H1 (cell line): Measurements from ENCODE around the gene SGK1. TPM values are rescaled to one million over a fixed set of nuclear protein-coding genes. Genes with fewer than 3 reads are reported as not detected.

ENCODE experiments used
- CTCF ChIA-PET: fragments of 300-600 bp; sonication (Branson Sonifier 250); formaldehyde crosslinking; loops from one replicate; lab custom pipeline; 2021; ENCODE audit not compliant: partially characterized antibody; lab: Charles Lee
- POLR2A ChIA-PET: fragments of 300-600 bp; sonication (Branson Sonifier 250); formaldehyde crosslinking; loops from one replicate; lab custom pipeline; 2021; ENCODE audit warnings: inconsistent platforms; ENCODE audit not compliant: partially characterized antibody; lab: Charles Lee
- DNase-seq, 2 experiments: peaks; one replicate each; pipeline versions ENCODE4 v3.0.0 to v3.0.0-alpha.2; 2010 to 2022; ENCODE audit warnings: low spot score in 2 of 2, low read depth in 1 of 2, mixed read lengths in 1 of 2
- FAIRE-seq: peaks from 2 replicates; lab custom pipeline; 2011; peaks lifted over from hg19 to GRCh38; lab: Jason Lieb, UNC
- H2AFZ ChIP-seq: 2 replicates; pipeline ENCODE4 v1.8.1; 2012; ENCODE audit warnings: low read length, inconsistent platforms
- H2AK5ac ChIP-seq: 2 replicates; pipeline ENCODE4 v1.6.1; 2013; ENCODE audit warnings: low read depth, low read length
- H2BK120ac ChIP-seq: replicated peaks from 2 replicates; pipeline ENCODE3; 2013; ENCODE audit warnings: low read depth, low read length, inconsistent platforms
- H2BK12ac ChIP-seq: 2 replicates; pipeline ENCODE4 v1.6.1; 2013; ENCODE audit warnings: low read depth, low read length
- H2BK15ac ChIP-seq: 2 replicates; pipeline ENCODE4 v1.6.1; 2013; ENCODE audit warnings: low read length
- H2BK20ac ChIP-seq: 2 replicates; pipeline ENCODE4 v1.6.1; 2013; ENCODE audit warnings: low read length
- H2BK5ac ChIP-seq: 2 replicates; pipeline ENCODE4 v1.6.1; 2013; ENCODE audit warnings: low read depth, low read length
- H3K14ac ChIP-seq: 2 replicates; pipeline ENCODE4 v1.6.1; 2013; ENCODE audit warnings: inconsistent platforms; ENCODE audit not compliant: insufficient read length
- H3K18ac ChIP-seq: 2 replicates; pipeline ENCODE4 v1.6.1; 2013; ENCODE audit warnings: low read length; ENCODE audit errors: extremely low read depth
- H3K23ac ChIP-seq: 2 replicates; pipeline ENCODE4 v1.6.1; 2013; ENCODE audit warnings: inconsistent platforms; ENCODE audit not compliant: insufficient read length
- H3K23me2 ChIP-seq: 2 replicates; pipeline ENCODE4 v1.6.1; 2013; ENCODE audit warnings: low read depth, low read length
- H3K27ac ChIP-seq: 2 replicates; pipeline ENCODE4 v1.6.1; 2011; ENCODE audit warnings: low read depth, low read length, inconsistent platforms
- H3K27me3 ChIP-seq, 4 experiments: replicated peaks in 1 of 4; 1 replicate in 1 of 4; 2 replicates in 3 of 4; pipeline versions ENCODE4 v1.6.1 to v1.8.1; 2011 to 2013; ENCODE audit warnings: low read length in 3 of 4, mild to moderate bottlenecking in 3 of 4, inconsistent platforms in 2 of 4, mixed read lengths in 2 of 4, moderate library complexity in 1 of 4; ENCODE audit not compliant: control insufficient read depth in 3 of 4, insufficient read depth in 3 of 4; ENCODE audit errors: extremely low read depth in 1 of 4
- H3K36me3 ChIP-seq, 4 experiments: 2 replicates each; pipeline versions ENCODE4 v1.6.1 to v1.8.1; 2011 to 2013; ENCODE audit warnings: mild to moderate bottlenecking in 4 of 4, low read length in 3 of 4, moderate library complexity in 2 of 4, control low read depth in 1 of 4, inconsistent platforms in 1 of 4; ENCODE audit not compliant: insufficient read depth in 4 of 4, control insufficient read depth in 2 of 4
- H3K4ac ChIP-seq: replicated peaks from 2 replicates; pipeline ENCODE3; 2013; ENCODE audit warnings: low read length, low read depth, mixed read lengths, inconsistent platforms; ENCODE audit not compliant: insufficient read length
- H3K4me1 ChIP-seq, 4 experiments: replicated peaks in 1 of 4; 1 replicate in 1 of 4; 2 replicates in 3 of 4; pipeline versions ENCODE4 v1.6.1 to v1.8.1; 2011 to 2013; ENCODE audit warnings: low read length in 3 of 4, inconsistent platforms in 2 of 4, mixed read lengths in 1 of 4; ENCODE audit not compliant: insufficient read depth in 4 of 4, control insufficient read depth in 3 of 4
- H3K4me2 ChIP-seq, 2 experiments: 2 replicates each; pipeline versions ENCODE4 v1.6.1 to v1.8.1; 2011 to 2013; ENCODE audit warnings: low read depth in 2 of 2, low read length in 2 of 2, control low read depth in 1 of 2, inconsistent platforms in 1 of 2, mild to moderate bottlenecking in 1 of 2; ENCODE audit not compliant: insufficient read depth in 1 of 2
- H3K4me3 ChIP-seq, 4 experiments: fragments of 200-600, 300-600 bp in 1 of 4; sonication (generic), shearing (Covaris generic), sonication (Bioruptor Twin) in 1 of 4; 2 replicates each; pipeline versions ENCODE4 v1.5.1 to v1.8.1; 2011 to 2016; ENCODE audit warnings: low read length in 4 of 4, low read depth in 3 of 4, control low read depth in 2 of 4, inconsistent platforms in 2 of 4, mild to moderate bottlenecking in 2 of 4, mixed read lengths in 1 of 4, moderate library complexity in 1 of 4; ENCODE audit not compliant: insufficient read depth in 2 of 4; ENCODE audit errors: extremely low read depth in 1 of 4
- H3K56ac ChIP-seq: replicated peaks from 2 replicates; pipeline ENCODE3; 2013; ENCODE audit warnings: low read depth, mild to moderate bottlenecking, mixed read lengths, low read length, inconsistent platforms; ENCODE audit not compliant: insufficient read length
- H3K79me1 ChIP-seq: 2 replicates; pipeline ENCODE4 v1.6.1; 2013; ENCODE audit warnings: low read depth, low read length, control low read depth
- H3K79me2 ChIP-seq, 2 experiments: 2 replicates each; pipeline versions ENCODE4 v1.6.1 to v1.8.1; 2012 to 2013; ENCODE audit warnings: low read length in 2 of 2, mild to moderate bottlenecking in 2 of 2, inconsistent platforms in 1 of 2; ENCODE audit not compliant: insufficient read depth in 2 of 2, control insufficient read depth in 1 of 2
- H3K9ac ChIP-seq, 4 experiments: replicated peaks in 1 of 4; 1 replicate in 1 of 4; 2 replicates in 3 of 4; pipeline versions ENCODE4 v1.6.1 to v1.8.1; 2011 to 2013; ENCODE audit warnings: low read depth in 3 of 4, low read length in 3 of 4, control low read depth in 2 of 4, mild to moderate bottlenecking in 2 of 4, moderate library complexity in 2 of 4, inconsistent platforms in 1 of 4; ENCODE audit errors: extremely low read depth in 1 of 4
- H3K9me3 ChIP-seq, 2 experiments: 2 replicates each; pipeline versions ENCODE4 v1.6.1 to v1.8.1; 2012 to 2013; ENCODE audit warnings: mild to moderate bottlenecking in 2 of 2, moderate library complexity in 2 of 2, control low read depth in 1 of 2, inconsistent platforms in 1 of 2, low read depth in 1 of 2, low read length in 1 of 2, mixed read lengths in 1 of 2; ENCODE audit not compliant: insufficient read depth in 2 of 2
- H4K20me1 ChIP-seq, 2 experiments: replicated peaks in 1 of 2; 2 replicates each; pipeline versions ENCODE3 to v1.8.1; 2011 to 2013; ENCODE audit warnings: inconsistent platforms in 2 of 2, low read length in 2 of 2, mild to moderate bottlenecking in 1 of 2; ENCODE audit not compliant: insufficient read depth in 2 of 2, control insufficient read depth in 1 of 2
- H4K5ac ChIP-seq: 2 replicates; pipeline ENCODE4 v1.6.1; 2013; ENCODE audit warnings: low read length, low read depth, mixed read lengths, inconsistent platforms; ENCODE audit not compliant: insufficient read length
- H4K8ac ChIP-seq: 2 replicates; pipeline ENCODE4 v1.8.0; 2013; ENCODE audit warnings: mild to moderate bottlenecking, moderate library complexity, low read length, inconsistent platforms; ENCODE audit not compliant: insufficient read depth; ENCODE audit errors: extremely low read depth
- H4K91ac ChIP-seq: replicated peaks from 2 replicates; pipeline ENCODE3; 2013; ENCODE audit warnings: low read length, mixed read lengths, inconsistent platforms; ENCODE audit not compliant: insufficient read length
- CREB1 ChIP-seq: IDR thresholded peaks from 2 replicates; pipeline ENCODE4 v1.6.1; 2012; ENCODE audit warnings: inconsistent platforms
- HDAC6 ChIP-seq: IDR thresholded peaks from one replicate; pipeline ENCODE4 v1.7.1; 2012; ENCODE audit warnings: low read depth, mild to moderate bottlenecking, inconsistent platforms, low read length, moderate library complexity
- KDM4A ChIP-seq: IDR thresholded peaks from one replicate; pipeline ENCODE4 v1.7.1; 2012; ENCODE audit warnings: low read depth, mild to moderate bottlenecking, moderate library complexity, low read length, inconsistent platforms; ENCODE audit not compliant: severe bottlenecking
- SIRT6 ChIP-seq: IDR thresholded peaks from one replicate; pipeline ENCODE4 v1.7.1; 2012; ENCODE audit warnings: low read length, inconsistent platforms
- WGBS, 2 experiments: shearing (Covaris generic) in 1 of 2; methylation state at CpG; one replicate each; pipeline versions ENCODE4 v1.1.6 to v1.1.7; 2013 to 2015; ENCODE audit warnings: low lambda C conversion rate in 2 of 2, mixed read lengths in 2 of 2, inconsistent platforms in 1 of 2, low coverage in 1 of 2, missing lambda C conversion rate in 1 of 2; ENCODE audit not compliant: insufficient replicate concordance in 2 of 2, insufficient coverage in 1 of 2, insufficient read length in 1 of 2; ENCODE audit errors: extremely low coverage in 1 of 2, missing lambda C conversion rate in 1 of 2; 5-methylcytosine and 5-hydroxymethylcytosine counted together
- polyA plus RNA-seq, 7 experiments: library from polyadenylated mRNA; depleted of rRNA in 3 of 7; stranded (reverse) in 5 of 7; unstranded in 2 of 7; fragments of >200 nt in 5 of 7; fragments of 200-250 nt in 2 of 7; gene quantifications; 1 replicate in 5 of 7; 2 replicates in 1 of 7; 4 replicates in 1 of 7; pipeline versions ENCODE4 v1.2.1 to v1.2.3, GENCODE V29; 2011 to 2013; ENCODE audit warnings: missing spikeins in 2 of 7, mixed read lengths in 2 of 7
- total RNA-seq: library from RNA; stranded (reverse); fragmentation: NEBNext Ultra II Directional; extraction: Animal tissue kit (Norgen Biotek cat#: 25700); gene quantifications from 2 replicates; pipeline ENCODE4 v1.2.1, GENCODE V29; 2021

SGK1 gene
- total and polyA plus RNA-seq, 2 of the 8 experiments (the other 6 are each of a cell fraction or from before 2014, with no cell fraction given), result 14.5 to 18.4 TPM

- no peak overlapping the region; the same call in 1 of the 2 replicates for H2AK5ac ChIP-seq
- no peak overlapping the region for H3K23ac ChIP-seq
- H3K18ac ChIP-seq, result no peak overlapping the region
- no peaks in the 10 kb centered on the region for H3K79me2 ChIP-seq
- peaks cover 0 to 3% (median 1%) of the 10 kb centered on the region in 4 experiments; a peak in 2 of 7 replicates for H3K4me1 ChIP-seq
- H4K8ac ChIP-seq, result no peak overlapping the region
- no peak overlapping the region for H3K27ac ChIP-seq
- 89% methylated on average over 22 of the region's 22 CpGs; no CpG with 5 or more reads in 1 of the 2 experiments for WGBS, 2 experiments
- H3K4me2 ChIP-seq, result no peak overlapping the region
- H3K27me3 ChIP-seq, result no peaks in the 10 kb centered on the region
- ChIA-PET CTCF (interaction anchor here (0.7 to 2.0 kb wide), 5 partner anchors 13 to 174 kb away, joined by 3 to 5 read pairs (median 3); no protein-coding TSS in a partner anchor), POLR2A (interaction anchor here (0.8 kb wide), 1 partner anchor 174 kb away, joined by 3 read pairs; no protein-coding TSS in a partner anchor)
- no peak overlapping the region for H3K4ac ChIP-seq
- no peak for FAIRE-seq
- no peaks in the 10 kb centered on the region for H3K23me2 ChIP-seq
- no peak overlapping the region for H4K91ac ChIP-seq
- no peak overlapping the region for H3K9ac ChIP-seq
- H3K56ac ChIP-seq, result no peak overlapping the region
- H2AFZ ChIP-seq, result no peak overlapping the region
- H2BK5ac ChIP-seq, result no peak overlapping the region
- H3K36me3 ChIP-seq, result no peaks in the 10 kb centered on the region
- no peak overlapping the region for H2BK120ac ChIP-seq
- no peak overlapping the region for H2BK15ac ChIP-seq
- H3K79me1 ChIP-seq, result no peaks in the 10 kb centered on the region
- no peaks in the 10 kb centered on the region for H4K20me1 ChIP-seq
- H4K5ac ChIP-seq, result no peak overlapping the region
- no peak overlapping the region for H3K14ac ChIP-seq
- H3K9me3 ChIP-seq, result no peaks in the 10 kb centered on the region
- no peak overlapping the region for H2BK20ac ChIP-seq
- H2BK12ac ChIP-seq, result no peak overlapping the region
- TF ChIP-seq HDAC6, result no peak
- no peak for TF ChIP-seq KDM4A
- TF ChIP-seq CREB1, result no peak
- TF ChIP-seq SIRT6, result no peak
- TF ChIP-seq, all 59 proteins: peak for 0
- H3K4me3 ChIP-seq, result no peak overlapping the region
- DNase-seq, result no peak
Observed at GRCh38 chr6:134347885-134348805, 30.2 kb upstream of the SGK1 start.
